GM12874 (cell line): Measurements from ENCODE around the gene COLQ.

Experiments used
- TF ChIP-seq, protein P1 (sequence below): IDR thresholded peaks from 2 replicates; pipeline ENCODE4 v1.5.1; 2011; ENCODE audit warnings: low read depth, mild to moderate bottlenecking, control low read depth, low read length, moderate library complexity; ENCODE audit not compliant: insufficient read depth

Gene COLQ

DNA sequence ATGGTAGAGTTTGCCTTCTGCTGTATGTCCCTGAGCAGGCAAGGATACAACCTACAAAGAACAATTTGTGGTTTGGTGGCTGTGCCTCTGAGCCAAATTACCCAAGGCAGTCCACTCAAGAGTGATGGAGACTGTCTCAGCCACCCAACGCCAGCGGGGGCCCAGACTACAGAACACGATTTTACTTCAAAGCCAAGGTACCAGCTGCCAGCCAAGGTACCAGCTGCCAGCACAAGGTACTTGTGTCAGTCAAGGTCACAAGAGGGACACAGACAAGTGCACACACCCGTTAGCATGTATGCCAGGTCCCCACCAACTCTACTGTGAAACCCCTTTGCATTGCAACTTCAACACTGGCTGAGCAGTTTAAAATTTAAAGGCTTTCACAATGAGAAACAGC lies 23.5 kb downstream of the COLQ start:
- TF ChIP-seq, protein P1, sequence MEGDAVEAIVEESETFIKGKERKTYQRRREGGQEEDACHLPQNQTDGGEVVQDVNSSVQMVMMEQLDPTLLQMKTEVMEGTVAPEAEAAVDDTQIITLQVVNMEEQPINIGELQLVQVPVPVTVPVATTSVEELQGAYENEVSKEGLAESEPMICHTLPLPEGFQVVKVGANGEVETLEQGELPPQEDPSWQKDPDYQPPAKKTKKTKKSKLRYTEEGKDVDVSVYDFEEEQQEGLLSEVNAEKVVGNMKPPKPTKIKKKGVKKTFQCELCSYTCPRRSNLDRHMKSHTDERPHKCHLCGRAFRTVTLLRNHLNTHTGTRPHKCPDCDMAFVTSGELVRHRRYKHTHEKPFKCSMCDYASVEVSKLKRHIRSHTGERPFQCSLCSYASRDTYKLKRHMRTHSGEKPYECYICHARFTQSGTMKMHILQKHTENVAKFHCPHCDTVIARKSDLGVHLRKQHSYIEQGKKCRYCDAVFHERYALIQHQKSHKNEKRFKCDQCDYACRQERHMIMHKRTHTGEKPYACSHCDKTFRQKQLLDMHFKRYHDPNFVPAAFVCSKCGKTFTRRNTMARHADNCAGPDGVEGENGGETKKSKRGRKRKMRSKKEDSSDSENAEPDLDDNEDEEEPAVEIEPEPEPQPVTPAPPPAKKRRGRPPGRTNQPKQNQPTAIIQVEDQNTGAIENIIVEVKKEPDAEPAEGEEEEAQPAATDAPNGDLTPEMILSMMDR: no peak

DNA sequence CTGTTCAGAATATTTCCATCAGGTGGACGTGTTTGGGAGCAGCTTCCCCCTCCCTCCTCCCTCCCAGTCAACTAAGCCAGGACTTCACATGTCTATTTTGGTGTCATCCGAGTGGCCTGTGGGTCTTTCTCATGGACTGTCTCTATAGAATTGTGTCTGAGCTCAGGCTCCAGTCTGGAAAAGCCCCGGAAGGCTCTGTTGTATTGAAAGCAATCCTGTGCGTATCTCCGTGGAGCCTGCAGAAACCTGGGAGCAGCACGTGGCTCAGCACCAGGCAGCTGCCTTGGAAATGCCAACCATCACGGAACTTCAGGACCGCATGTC lies 25.2 kb downstream of the COLQ start:
- TF ChIP-seq, protein P1: no peak

DNA sequence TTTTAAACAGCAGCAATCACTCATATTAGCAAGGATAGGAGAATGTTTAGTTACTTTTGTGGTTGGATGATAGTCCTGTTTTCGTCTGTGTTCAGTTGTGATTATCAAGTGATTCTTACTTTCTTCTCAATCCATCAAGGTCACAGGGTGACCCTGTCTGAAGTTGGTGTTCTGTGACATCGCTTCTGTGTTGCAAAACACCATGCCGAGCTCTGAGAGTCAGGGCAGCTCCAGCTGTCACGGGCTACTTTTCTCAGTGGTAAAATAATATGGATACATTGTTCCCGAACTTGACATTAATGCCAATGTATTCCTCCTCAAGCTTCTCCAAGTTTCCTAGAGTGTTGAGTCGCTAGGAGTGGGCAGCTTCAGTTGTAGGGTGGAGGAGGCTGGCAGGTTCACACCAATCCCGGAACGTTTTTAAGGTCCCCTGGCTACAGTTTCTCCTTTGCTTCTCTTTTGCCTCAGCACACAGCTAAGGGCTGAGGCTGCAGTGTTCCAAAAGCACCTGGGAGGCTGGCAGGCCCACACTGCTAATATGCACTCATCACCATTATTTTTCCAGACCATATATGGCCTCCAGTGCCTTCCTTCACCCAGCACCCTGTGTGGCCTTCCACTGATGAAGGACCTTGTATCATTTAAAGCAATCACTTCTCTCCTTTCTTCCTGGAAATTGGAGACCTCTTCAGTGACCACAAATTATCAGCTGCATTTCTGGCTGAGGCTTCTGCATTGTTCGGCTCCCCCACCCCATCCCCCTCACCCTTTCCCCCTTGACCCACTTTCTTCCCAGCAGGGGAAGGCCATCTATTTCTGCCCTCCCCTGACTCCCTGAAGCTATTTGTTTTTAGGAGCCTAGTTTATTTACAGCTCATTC lies 25.8 kb downstream of the COLQ start:
- TF ChIP-seq, protein P1: no peak

DNA sequence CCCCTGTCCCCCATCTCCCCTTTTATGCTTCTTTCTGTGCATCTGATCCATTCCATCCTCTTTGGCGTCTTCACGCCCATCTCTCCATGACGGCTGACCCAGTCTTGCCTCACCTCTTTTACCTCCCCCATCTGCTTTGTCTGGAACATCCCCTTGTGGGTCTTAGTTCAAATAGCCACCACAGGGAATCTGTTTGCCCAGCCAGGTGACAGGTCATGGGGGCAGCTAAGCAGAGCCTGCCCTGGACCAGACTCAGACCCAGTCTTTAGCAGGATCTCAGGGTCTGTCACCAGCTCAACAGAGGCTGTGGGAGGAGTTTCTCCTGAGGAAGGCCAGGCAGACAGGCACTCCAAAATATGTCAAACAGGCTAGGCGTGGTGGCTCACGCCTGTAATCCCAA lies 28.1 kb downstream of the COLQ start:
- TF ChIP-seq, protein P1: no peak

DNA sequence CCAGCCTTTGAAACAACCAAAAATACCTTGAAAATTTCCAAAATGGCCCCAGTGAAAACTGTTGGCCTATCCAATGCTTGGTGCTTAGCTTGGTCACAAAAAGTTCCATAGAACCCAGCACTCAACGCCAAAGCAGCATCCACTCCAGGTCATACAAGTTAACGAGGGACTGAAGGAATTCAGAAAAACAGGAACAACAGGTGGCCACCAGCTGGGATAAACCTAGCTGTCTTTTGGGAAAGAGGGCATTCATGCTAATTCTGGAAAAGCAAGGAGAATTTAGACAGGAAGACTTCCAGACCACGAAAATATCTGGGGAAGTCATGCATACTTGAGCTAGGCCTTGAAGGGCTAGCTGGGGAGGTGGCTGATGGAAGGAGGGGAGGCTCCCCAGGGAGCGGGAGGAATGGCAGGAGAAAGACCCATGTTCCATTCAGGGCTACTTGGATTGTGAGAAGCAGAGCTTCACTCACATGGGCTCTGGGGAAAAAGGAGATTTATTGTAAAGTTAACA lies 28.6 kb downstream of the COLQ start:
- TF ChIP-seq, protein P1: no peak

DNA sequence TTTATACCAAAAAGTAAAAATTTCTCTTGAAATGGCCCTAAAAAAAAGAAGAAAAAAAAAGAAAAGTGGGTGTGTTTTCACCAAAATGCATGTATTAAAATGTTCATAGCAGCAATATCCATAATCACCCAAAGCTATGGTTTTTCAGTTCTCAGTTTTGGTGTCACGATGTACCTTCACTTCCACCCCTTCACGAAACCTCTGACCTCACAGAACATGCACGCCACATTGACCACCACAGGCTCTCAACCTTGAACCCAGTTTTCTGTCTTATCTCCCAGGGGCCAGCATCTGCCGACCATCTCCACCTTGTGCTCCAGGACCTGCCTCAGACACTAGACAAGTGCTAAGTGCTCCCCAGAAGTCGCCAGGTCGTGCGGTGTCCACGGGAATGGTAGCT lies 30.4 kb downstream of the COLQ start:
- TF ChIP-seq, protein P1: no peak

DNA sequence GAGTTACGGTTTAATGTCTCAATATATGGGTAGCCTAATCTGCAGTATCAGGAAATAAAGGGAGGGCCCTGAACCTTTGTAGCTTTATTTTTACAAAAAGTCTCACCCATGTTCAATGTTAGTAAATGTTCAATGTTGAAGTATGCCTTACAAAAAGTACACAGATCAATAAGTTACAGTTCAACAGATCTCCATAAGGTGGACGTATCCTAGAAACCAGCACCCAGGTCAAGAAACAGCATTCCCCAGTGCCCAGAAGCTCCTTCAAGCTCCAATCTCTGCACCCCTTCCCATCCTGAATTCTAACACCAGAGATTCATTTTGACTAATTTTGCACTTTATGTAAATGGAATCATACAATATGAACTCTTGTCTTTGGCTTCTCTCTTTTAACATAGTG lies 31.3 kb downstream of the COLQ start:
- TF ChIP-seq, protein P1: no peak
